Activated naive CD4-positive, alpha-beta T cell treated with anti-CD3 and anti-CD28 coated beads, Interleukin-2, amount 50 U/mL, for 24 hours (primary cell): Measurements from ENCODE around the gene CDCA7.
A peak's percentile ranks its signal among the peaks of the same experiment; 100 is the strongest.
"Not testable (repeated sequence)": the region's sequence is repeated elsewhere in the genome, so short reads cannot be mapped to it uniquely, and the experiment has no call there.

ENCODE experiments used
- H3K27ac Mint-ChIP-seq: one replicate; pipeline ENCODE4 v1.8.0; 2021; ENCODE audit warnings: mild to moderate bottlenecking, mixed read lengths
- H3K27me3 Mint-ChIP-seq: one replicate; pipeline ENCODE4 v1.8.0; 2021; ENCODE audit warnings: mixed read lengths
- H3K36me3 Mint-ChIP-seq: one replicate; pipeline ENCODE4 v1.8.0; 2021; ENCODE audit warnings: mixed read lengths
- H3K4me1 Mint-ChIP-seq: one replicate; pipeline ENCODE4 v1.8.0; 2021; ENCODE audit warnings: mixed read lengths
- H3K4me3 Mint-ChIP-seq: one replicate; pipeline ENCODE4 v1.8.0; 2021; ENCODE audit warnings: mild to moderate bottlenecking, mixed read lengths
- H3K9me3 Mint-ChIP-seq: one replicate; pipeline ENCODE4 v1.8.0; 2021; ENCODE audit warnings: mixed read lengths

CDCA7 gene

DNA sequence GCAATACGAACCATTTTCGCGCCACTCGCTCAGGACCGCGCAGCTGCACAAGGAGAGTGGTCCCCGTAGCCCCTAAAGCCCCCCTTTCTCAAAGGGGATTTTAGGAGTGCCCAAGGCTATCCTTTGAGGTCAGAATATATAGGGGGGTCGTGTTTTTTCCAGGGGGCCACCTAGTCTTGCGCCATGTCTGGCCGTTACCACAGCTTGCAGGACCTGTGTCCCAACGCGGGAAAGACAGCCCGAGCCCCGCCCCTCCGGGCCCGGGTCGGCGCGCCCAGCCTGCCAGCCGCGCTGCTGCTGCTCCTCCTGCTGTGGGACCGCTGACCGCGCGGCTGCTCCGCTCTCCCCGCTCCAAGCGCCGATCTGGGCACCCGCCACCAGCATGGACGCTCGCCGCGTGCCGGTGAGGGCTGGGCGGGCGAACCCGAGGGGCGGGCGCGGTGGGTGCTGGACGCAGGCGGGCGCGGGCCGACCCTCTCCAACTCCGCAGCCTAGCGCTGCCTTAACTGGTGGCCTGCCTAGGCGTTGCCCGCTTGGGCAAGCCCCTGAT, at the start of gene CDCA7:
TSS of gene CDCA7 (plus strand) at position 291 of the 550 bp plus-strand sequence. CDS start at position 383, 92 bp downstream.
- Mint-ChIP-seq H3K36me3 (no peaks in the 10 kb centered on the region), H3K9me3 (no peaks in the 10 kb centered on the region), H3K27me3 (peaks cover 52% of the 10 kb centered on the region), H3K27ac (peak within 1 kb of the TSS; percentile 77), H3K4me3 (peak within 1 kb of the TSS; percentile 91), H3K4me1 (peaks cover 20% of the 10 kb centered on the region)

DNA sequence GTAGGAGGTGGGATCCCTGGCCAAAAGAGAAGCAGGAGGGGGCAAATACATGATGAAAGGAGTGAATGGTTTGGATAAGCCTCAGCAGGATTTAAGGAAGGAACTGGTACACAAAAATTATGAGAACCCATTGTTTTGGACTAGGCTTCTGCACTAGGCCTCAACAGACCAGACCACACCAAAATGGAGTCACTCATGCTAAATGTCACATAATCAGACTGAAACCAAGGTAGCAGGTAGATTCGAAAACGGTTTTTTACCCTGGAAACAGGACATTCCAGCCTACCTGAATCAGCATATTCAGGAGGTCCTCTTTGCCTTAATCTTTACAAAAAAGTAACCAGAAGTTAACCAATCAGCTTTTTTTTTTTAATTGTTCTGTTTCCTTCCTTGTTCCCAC, 49.4 kb upstream of the CDCA7 start:
- no peaks in the 10 kb centered on the region for H3K36me3 Mint-ChIP-seq
- H3K4me1 Mint-ChIP-seq: no peaks in the 10 kb centered on the region
- H3K27ac Mint-ChIP-seq: no peak overlapping the region
- no peak overlapping the region for H3K4me3 Mint-ChIP-seq
- H3K27me3 Mint-ChIP-seq: peaks cover 1% of the 10 kb centered on the region
- no peaks in the 10 kb centered on the region for H3K9me3 Mint-ChIP-seq

DNA sequence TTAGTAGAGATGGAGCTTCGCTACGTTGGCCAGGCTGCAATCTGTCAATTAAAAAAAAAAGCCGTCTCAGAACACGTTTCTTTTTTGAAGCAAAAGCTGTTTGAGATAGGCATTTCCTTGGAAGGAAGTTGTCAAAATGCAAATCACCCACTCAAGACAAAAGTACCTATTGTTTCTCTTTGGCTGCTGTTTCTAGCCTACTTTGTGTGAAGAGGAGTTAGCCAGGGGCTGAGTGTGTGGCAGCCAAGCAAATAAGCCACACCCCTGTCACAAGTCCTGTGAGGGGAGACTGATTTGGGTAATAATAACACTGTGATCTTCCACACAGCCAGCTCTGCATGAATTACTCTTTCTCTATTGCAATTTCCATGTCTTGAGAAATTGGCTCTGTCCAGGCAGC, 47.4 kb upstream of the CDCA7 start:
- H3K27me3 Mint-ChIP-seq: peaks cover 5% of the 10 kb centered on the region
- H3K4me1 Mint-ChIP-seq: no peaks in the 10 kb centered on the region
- no peak overlapping the region for H3K4me3 Mint-ChIP-seq
- no peaks in the 10 kb centered on the region for H3K36me3 Mint-ChIP-seq
- no peak overlapping the region for H3K27ac Mint-ChIP-seq
- H3K9me3 Mint-ChIP-seq: no peaks in the 10 kb centered on the region

DNA sequence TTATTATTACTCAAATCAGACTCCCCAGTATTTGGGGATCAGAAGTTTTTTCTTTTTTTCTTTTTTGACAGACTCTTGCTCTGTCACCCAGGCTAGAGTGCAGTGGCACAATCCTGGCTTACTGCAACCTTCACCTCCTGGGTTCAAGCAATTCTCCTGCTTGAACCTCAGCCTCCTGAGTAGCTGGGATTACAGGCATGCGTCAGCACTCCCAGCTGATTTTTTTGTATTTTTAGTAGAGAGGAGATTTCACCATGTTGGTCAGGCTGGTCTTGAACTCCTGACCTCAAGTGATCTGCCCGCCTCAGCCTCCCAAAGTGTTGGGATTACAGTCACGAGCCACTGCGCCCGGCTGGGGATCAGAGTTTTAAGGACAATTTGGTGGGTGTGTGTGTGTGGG, 45.3 kb upstream of the CDCA7 start:
- H3K9me3 Mint-ChIP-seq, H3K27ac Mint-ChIP-seq, H3K36me3 Mint-ChIP-seq, H3K4me3 Mint-ChIP-seq, H3K4me1 Mint-ChIP-seq, H3K27me3 Mint-ChIP-seq: not testable (repeated sequence)

DNA sequence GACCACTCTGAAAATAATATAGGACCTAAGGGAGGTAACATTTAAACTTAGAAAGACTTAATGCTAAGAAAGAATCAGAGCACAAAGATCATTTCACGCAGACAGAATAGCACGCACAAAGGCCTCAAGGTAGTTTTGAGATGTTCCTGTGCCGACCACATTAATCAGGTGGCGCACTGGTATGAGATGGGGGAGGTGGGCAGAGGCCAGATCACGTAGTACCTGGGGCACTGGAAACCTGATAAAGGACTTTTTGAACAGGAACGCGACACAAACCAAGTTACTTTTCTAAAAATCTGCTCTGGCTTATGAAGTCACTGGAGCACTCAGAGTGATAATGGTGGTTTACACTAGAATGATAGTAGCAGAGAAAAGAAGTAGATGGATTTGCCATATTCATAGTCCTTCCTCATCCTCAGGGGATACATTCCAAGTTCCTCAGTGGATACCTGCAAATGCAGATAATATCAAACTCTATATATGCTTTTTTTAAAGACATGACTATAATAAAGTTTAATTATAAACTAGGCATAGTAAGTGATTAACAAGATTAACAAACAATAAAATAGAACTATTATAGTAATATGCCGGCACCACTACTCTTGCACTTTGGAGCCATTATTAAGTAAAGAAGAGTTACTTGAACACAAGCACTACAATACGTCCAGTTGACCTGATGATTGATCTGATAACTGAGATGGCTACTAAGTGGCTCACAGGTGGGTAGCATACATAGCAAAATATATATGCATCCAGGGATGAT, 42.6 kb upstream of the CDCA7 start:
- Mint-ChIP-seq H3K9me3 (no peaks in the 10 kb centered on the region), H3K27me3 (peaks cover 8% of the 10 kb centered on the region), H3K36me3 (no peaks in the 10 kb centered on the region), H3K4me1 (no peaks in the 10 kb centered on the region), H3K27ac (no peak overlapping the region), H3K4me3 (no peak overlapping the region)

DNA sequence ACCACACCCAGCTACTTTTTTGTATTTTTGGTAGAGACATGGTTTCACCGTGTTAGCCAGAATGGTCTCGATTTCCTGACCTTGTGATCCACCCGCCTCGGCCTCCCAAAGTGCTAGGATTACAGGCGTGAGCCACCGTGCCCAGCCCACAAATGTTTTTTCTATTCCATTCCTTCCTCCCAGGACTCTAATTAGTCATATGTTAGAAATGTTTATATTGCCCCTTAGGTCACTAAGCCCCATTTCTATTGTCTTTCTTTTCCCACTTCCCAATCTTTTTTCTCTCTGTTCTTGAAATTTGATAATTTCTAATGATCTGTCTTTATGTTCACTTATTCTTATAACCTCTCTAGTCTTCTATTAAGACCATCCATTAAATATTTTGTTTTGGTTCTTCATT, 31.3 kb upstream of the CDCA7 start:
- peaks cover 13% of the 10 kb centered on the region for H3K9me3 Mint-ChIP-seq
- no peak overlapping the region for H3K4me3 Mint-ChIP-seq
- no peaks in the 10 kb centered on the region for H3K4me1 Mint-ChIP-seq
- H3K27me3 Mint-ChIP-seq: peaks cover 10% of the 10 kb centered on the region
- no peak overlapping the region for H3K27ac Mint-ChIP-seq
- H3K36me3 Mint-ChIP-seq: no peaks in the 10 kb centered on the region

DNA sequence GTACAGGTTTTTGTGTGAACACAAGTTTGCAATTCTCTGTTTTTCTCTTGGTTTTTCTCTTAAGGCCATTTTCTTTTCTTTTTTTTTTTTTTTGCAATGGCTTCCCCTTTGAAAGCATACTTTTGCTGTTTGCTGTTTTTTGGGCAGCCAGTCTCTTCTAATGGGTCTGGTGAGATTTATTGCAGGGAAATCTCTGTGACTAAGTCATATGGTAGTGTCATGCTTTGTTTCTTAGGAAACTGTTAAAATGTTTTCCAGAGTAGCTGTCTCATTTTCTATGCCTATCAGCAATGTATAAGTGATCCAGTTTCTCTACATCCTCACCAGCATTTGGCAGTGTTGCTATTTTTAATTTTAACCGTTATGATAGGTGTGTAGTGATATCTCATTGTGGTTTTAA, 27.9 kb upstream of the CDCA7 start:
- Mint-ChIP-seq H3K4me1 (no peaks in the 10 kb centered on the region), H3K36me3 (peaks cover 1% of the 10 kb centered on the region), H3K27me3 (peaks cover 11% of the 10 kb centered on the region), H3K4me3 (no peak overlapping the region), H3K27ac (no peak overlapping the region), H3K9me3 (peaks cover 18% of the 10 kb centered on the region)

DNA sequence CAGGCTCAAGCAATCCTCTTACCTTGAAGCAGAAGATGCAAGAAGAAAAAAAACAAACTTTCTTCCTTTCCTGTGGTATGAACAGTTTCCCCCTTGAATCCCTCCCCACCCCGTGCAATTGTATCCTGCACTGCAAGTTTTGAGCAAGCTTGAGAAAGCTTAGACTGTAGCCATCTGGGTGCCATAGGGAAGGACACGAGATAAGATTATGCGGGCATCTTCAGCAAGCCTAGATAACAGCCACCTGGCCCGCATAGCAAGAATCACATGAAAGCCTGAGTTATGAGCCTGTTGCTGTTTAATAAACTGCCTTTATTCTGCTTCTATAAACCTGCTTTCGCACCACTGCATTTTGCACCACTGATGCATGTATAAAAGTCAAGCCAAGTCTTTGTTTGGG, 27.3 kb upstream of the CDCA7 start:
- Mint-ChIP-seq H3K36me3 (peaks cover 1% of the 10 kb centered on the region), H3K4me3 (no peak overlapping the region), H3K4me1 (no peaks in the 10 kb centered on the region), H3K27ac (no peak overlapping the region), H3K27me3 (peaks cover 11% of the 10 kb centered on the region), H3K9me3 (peaks cover 20% of the 10 kb centered on the region)

DNA sequence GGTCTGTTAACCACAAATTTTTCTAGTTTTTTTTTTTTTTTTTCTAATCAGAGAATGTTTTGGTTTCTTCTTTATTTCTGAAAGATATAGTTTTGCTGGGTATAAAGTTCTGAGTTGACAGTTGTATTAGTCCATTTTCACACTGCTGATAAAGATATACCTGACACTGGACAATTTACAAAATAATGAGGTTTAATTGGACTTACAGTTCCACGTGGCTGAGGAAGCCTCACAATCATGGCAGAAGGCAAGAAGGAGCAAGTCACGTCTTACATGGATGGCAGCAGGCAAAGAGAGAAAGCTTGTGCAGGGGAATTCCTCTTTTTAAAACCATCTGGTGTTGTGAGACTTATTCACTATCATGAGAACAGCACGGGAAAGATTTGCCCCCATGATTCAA, 21.7 kb upstream of the CDCA7 start:
- H3K4me3 Mint-ChIP-seq, H3K36me3 Mint-ChIP-seq, H3K27ac Mint-ChIP-seq, H3K4me1 Mint-ChIP-seq: not testable (repeated sequence)
- peaks cover 15% of the 10 kb centered on the region for H3K27me3 Mint-ChIP-seq
- H3K9me3 Mint-ChIP-seq: peaks cover 29% of the 10 kb centered on the region

DNA sequence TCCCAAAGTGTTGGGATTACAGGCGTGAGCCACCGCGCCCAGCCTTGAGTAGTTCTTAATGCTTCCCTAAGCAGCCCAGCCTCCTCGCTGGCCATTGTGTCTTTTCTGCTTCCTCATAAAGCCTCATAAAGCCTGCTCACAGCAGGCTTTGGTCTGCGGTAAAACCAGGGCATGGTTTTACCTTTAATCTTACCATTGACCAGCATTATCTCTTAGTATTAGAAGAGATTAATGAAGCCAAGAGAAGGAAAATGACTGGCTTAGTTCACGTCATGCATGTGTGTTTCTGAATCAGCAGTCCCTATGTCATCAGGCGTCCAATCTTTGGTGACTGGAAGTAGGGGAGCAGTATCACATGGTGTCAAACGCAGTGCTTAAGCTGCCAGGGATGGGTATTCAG, 14.9 kb upstream of the CDCA7 start:
- Mint-ChIP-seq H3K36me3 (no peaks in the 10 kb centered on the region), H3K27me3 (peaks cover 20% of the 10 kb centered on the region), H3K4me1 (no peaks in the 10 kb centered on the region), H3K4me3 (no peak overlapping the region), H3K27ac (no peak overlapping the region), H3K9me3 (peaks cover 2% of the 10 kb centered on the region)

DNA sequence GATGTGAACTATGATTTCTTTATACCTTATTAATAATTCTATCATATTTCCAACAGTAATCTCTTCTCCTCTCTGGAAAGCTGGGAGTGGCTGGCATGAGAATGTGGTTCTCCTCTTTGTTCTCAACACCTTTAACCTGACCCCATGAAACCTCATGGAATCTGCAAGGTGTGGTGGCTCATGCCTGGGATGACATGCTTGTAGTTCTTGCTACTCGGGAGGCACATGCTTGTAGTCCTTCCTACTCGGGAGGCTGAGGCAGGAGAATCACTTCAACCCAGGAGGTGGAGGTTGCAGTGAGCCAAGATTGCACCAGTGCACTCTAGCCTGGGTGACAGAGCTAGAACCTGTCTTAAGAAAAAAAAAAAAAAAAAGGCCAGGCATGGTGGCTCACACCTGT, 10.8 kb upstream of the CDCA7 start:
- H3K27me3 Mint-ChIP-seq: peaks cover 6% of the 10 kb centered on the region
- H3K4me1 Mint-ChIP-seq: no peaks in the 10 kb centered on the region
- peaks cover 2% of the 10 kb centered on the region for H3K36me3 Mint-ChIP-seq
- H3K4me3 Mint-ChIP-seq: no peak overlapping the region
- peaks cover 5% of the 10 kb centered on the region for H3K9me3 Mint-ChIP-seq
- no peak overlapping the region for H3K27ac Mint-ChIP-seq

DNA sequence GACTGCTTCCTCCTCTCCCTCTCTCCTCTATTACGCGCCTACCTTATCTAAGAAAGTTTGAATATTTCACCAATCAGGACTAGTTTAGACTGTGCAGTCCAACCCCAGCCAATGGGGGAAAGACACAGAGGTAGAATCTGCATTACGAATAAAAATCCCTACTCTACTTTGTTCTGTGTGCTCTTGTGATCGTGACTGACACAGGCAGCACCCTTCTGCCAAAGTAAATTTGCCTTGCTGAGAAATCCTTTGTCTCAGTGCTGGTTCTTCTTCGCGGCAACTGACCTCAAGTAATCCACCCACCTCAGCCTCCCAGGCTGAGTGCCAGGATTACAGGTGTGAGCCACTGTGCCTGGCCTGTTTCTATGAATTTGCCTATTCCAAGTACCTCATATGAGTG, 8.6 kb upstream of the CDCA7 start:
- Mint-ChIP-seq H3K9me3 (peaks cover 5% of the 10 kb centered on the region), H3K27ac (no peak overlapping the region), H3K36me3 (peaks cover 2% of the 10 kb centered on the region), H3K27me3 (peaks cover 12% of the 10 kb centered on the region), H3K4me3 (no peak overlapping the region), H3K4me1 (no peaks in the 10 kb centered on the region)

DNA sequence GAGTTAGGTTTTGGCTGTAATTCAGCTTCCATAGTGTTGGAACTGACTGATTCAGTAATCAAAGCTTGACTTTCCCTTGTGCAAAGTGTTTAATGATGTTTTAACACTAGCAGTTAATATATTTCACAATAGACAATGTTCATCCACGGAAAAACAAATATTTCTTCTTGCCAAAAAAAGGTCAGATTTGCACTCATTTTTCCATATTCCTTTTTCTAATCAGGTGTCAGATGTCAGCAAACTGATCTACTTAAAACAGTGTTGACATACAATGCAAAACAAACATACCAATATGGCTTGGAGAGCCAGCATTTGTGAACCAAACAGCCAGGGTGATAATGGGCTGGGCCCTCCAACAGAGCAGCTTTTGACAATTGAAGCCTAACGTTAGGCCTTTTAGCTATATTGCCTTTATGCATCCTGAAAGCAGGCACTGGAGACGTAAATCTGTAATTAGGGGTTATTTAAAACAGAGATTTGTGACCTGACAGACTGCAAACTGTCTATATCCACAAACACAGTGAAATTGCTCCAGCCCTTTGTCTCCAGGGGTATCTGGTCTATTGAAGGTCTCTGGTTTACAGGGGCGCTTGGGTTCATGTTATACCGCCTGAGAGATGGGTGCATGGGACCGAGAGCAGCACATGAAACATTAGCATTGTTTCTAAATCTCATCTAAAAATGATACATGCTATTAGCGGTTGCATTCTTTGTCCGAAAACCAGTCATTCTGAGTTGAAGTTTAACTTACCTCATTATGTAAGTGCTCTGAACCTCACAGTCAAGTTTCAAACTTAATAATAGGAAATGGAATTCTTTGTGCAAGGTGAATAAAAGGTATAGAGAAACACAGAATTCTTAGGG, 7.1 kb upstream of the CDCA7 start:
- Mint-ChIP-seq H3K36me3 (peaks cover 2% of the 10 kb centered on the region), H3K27ac (no peak overlapping the region), H3K4me3 (no peak overlapping the region), H3K9me3 (peaks cover 5% of the 10 kb centered on the region), H3K4me1 (no peaks in the 10 kb centered on the region), H3K27me3 (peaks cover 25% of the 10 kb centered on the region)

DNA sequence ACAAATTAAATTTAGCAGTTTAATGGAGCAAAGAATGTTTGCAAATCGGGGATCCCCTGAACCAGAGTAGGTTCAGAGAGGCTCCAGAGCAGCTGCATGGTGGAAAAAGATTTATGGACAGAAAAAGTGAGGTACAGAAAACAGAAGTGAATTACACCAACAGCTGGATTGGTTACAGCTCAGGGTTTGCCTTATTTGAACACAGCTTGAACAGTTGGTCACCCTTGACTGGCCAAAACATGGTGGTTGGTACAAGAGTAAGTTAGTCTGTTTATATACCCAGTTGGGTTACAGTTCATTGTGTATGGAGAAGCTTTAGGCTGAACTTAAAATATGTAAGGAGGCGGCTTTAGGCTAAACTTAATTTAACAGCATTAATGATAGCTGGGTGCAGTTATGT, 5.4 kb upstream of the CDCA7 start:
- Mint-ChIP-seq H3K4me3 (no peak overlapping the region), H3K4me1 (peaks cover 10% of the 10 kb centered on the region), H3K27me3 (peaks cover 38% of the 10 kb centered on the region), H3K27ac (no peak overlapping the region), H3K36me3 (peaks cover 2% of the 10 kb centered on the region), H3K9me3 (peaks cover 5% of the 10 kb centered on the region)

DNA sequence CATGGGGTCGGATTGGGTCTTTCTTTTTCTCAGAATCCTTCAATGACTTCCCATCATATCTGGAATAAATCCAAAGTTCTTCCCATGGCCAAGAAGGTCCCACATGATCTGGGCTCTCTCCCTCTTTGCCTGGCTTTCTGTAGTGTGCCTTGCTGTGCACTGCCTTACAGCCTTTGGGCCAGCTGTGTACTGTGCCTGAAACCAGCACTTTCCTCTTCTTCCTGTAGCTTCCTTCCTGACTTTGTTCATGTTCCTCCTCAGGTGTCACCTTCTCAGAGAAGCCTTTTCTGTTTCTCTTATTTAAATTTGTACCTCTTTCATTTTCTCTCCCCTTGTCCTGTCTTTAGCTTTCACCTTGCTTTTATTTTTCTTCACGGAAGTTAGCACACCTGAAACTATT, 4.3 kb upstream of the CDCA7 start:
- Mint-ChIP-seq H3K9me3 (peaks cover 5% of the 10 kb centered on the region), H3K27ac (no peak overlapping the region), H3K36me3 (peaks cover 2% of the 10 kb centered on the region), H3K27me3 (peaks cover 39% of the 10 kb centered on the region), H3K4me3 (no peak overlapping the region), H3K4me1 (peaks cover 12% of the 10 kb centered on the region)

DNA sequence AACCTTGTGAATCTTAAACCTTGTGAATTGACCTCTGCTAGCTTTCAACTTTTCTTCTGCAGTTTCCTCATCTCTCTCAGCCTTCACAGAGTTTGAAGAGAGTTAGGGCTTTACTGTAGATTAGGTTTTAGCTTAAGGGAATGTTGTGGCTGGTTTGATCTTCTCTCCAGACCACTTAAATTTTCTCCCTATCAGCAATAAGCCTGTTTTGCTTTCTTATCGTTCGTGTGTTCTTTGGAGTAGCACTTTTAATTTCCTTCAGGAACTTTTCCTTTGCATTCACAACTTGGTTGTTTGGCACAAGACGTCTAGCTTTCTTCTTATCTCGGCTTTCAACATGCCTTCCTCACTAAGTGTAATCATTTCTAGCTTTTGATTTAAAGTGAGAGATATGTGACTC, 2.8 kb upstream of the CDCA7 start:
- peaks cover 51% of the 10 kb centered on the region for H3K27me3 Mint-ChIP-seq
- no peaks in the 10 kb centered on the region for H3K36me3 Mint-ChIP-seq
- H3K4me1 Mint-ChIP-seq: peaks cover 20% of the 10 kb centered on the region
- no peak overlapping the region for H3K4me3 Mint-ChIP-seq
- H3K9me3 Mint-ChIP-seq: no peaks in the 10 kb centered on the region
- no peak overlapping the region for H3K27ac Mint-ChIP-seq
